GM23338 (cell line): ENCODE data around the gene AXIN1. TPM values are rescaled to one million over a fixed set of nuclear protein-coding genes. Genes with fewer than 3 reads are reported as not detected.

Source experiments
- ATAC-seq: fragments of 200-7000 bp; cut with Tn5 transposase; 3 replicates; pipeline ENCODE4 v1.9.1; 2020
- DNase-seq: peaks from one replicate; pipeline ENCODE4 v3.0.0-alpha.2; 2015; ENCODE audit warnings: low spot score
- H2AFZ ChIP-seq: fragments of 200-600 bp; sonication (generic); 2 replicates; pipeline ENCODE4 v1.8.0; 2016; ENCODE audit warnings: antibody characterized with exemption, mild to moderate bottlenecking, moderate library complexity
- H3F3A ChIP-seq: fragments of 200-600 bp; sonication (generic); replicated peaks from 2 replicates; pipeline ENCODE4 v1.8.0; 2017; ENCODE audit warnings: antibody characterized with exemption, mixed run types, low read depth
- H3K27ac ChIP-seq: fragments of 200-600 bp; sonication (generic); 2 replicates; pipeline ENCODE4 v1.6.1; 2016; ENCODE audit warnings: low read depth
- H3K27me3 ChIP-seq: fragments of 200-600 bp; sonication (generic); 2 replicates; pipeline ENCODE4 v1.8.0; 2016; ENCODE audit warnings: mild to moderate bottlenecking, mixed run types, moderate library complexity; ENCODE audit not compliant: insufficient read depth
- H3K36me3 ChIP-seq: fragments of 200-600 bp; sonication (generic); 2 replicates; pipeline ENCODE4 v1.8.0; 2016; ENCODE audit warnings: mild to moderate bottlenecking; ENCODE audit not compliant: insufficient read depth
- H3K4me1 ChIP-seq: fragments of 200-600 bp; sonication (generic); 2 replicates; pipeline ENCODE4 v1.8.0; 2016; ENCODE audit warnings: mild to moderate bottlenecking, moderate library complexity; ENCODE audit not compliant: insufficient read depth
- H3K4me2 ChIP-seq: fragments of 200-600 bp; sonication (generic); 2 replicates; pipeline ENCODE4 v1.7.1; 2017; ENCODE audit warnings: mixed run types
- H3K4me3 ChIP-seq: fragments of 200-600 bp; sonication (generic); 2 replicates; pipeline ENCODE4 v1.6.1; 2016; ENCODE audit warnings: mixed run types
- H3K79me2 ChIP-seq: fragments of 200-600 bp; sonication (generic); replicated peaks from 2 replicates; pipeline ENCODE4 v1.8.0; 2017; ENCODE audit warnings: mild to moderate bottlenecking; ENCODE audit not compliant: insufficient read depth
- H3K9me2 ChIP-seq: fragments of 200-600 bp; sonication (generic); 2 replicates; pipeline ENCODE4 v1.8.0; 2017; ENCODE audit not compliant: insufficient read depth
- H4K20me1 ChIP-seq: fragments of 200-600 bp; sonication (generic); replicated peaks from 2 replicates; pipeline ENCODE4 v1.8.0; 2017; ENCODE audit warnings: mild to moderate bottlenecking; ENCODE audit not compliant: insufficient read depth
- H3K27ac Mint-ChIP-seq: 2 replicates; pipeline ENCODE4 v1.8.0; 2020; ENCODE audit warnings: inconsistent platforms, mild to moderate bottlenecking, moderate library complexity, mixed read lengths
- H3K27me3 Mint-ChIP-seq: 3 replicates; pipeline ENCODE4 v1.8.0; 2022; ENCODE audit warnings: low read depth, mild to moderate bottlenecking, moderate library complexity, mixed read lengths, inconsistent platforms; ENCODE audit not compliant: insufficient read depth, poor library complexity
- H3K36me3 Mint-ChIP-seq: 3 replicates; pipeline ENCODE4 v1.8.0; 2021; ENCODE audit warnings: low read depth, mild to moderate bottlenecking, inconsistent platforms, moderate library complexity, mixed read lengths
- H3K4me1 Mint-ChIP-seq: 3 replicates; pipeline ENCODE4 v1.8.0; 2020; ENCODE audit warnings: mild to moderate bottlenecking, inconsistent platforms, mixed read lengths
- H3K4me3 Mint-ChIP-seq: 3 replicates; pipeline ENCODE4 v1.8.0; 2021; ENCODE audit warnings: moderate library complexity, mild to moderate bottlenecking, inconsistent platforms, mixed read lengths
- H3K9me3 Mint-ChIP-seq: 3 replicates; pipeline ENCODE4 v1.8.0; 2020; ENCODE audit warnings: moderate library complexity, mild to moderate bottlenecking, inconsistent platforms, mixed read lengths
- CREB1 ChIP-seq: fragments of 250-450 bp; sonication (Bioruptor Pico); IDR thresholded peaks from 2 replicates; pipeline ENCODE4 v1.5.0; 2020; ENCODE audit warnings: low read depth, mild to moderate bottlenecking, moderate library complexity
- EZH2 ChIP-seq: fragments of 200-600 bp; sonication (generic); IDR thresholded peaks from one replicate; pipeline ENCODE4 v1.8.0; 2017; ENCODE audit warnings: antibody characterized with exemption, mild to moderate bottlenecking, low read depth; ENCODE audit not compliant: unreplicated experiment
- EZH2phosphoT487 ChIP-seq: fragments of 200-600 bp; sonication (generic); IDR thresholded peaks from one replicate; pipeline ENCODE4 v1.8.1; 2018; ENCODE audit warnings: antibody characterized with exemption; ENCODE audit not compliant: unreplicated experiment
- JUNB ChIP-seq: IDR thresholded peaks from one replicate; pipeline ENCODE4 v1.6.1; 2016; ENCODE audit warnings: antibody characterized with exemption; ENCODE audit not compliant: unreplicated experiment
- NANOG ChIP-seq: IDR thresholded peaks from 2 replicates; pipeline ENCODE4 v1.6.1; 2016; ENCODE audit warnings: antibody characterized with exemption, borderline replicate concordance
- POLR2AphosphoS5 ChIP-seq: IDR thresholded peaks from 2 replicates; pipeline ENCODE4 v1.6.1; 2016; ENCODE audit warnings: antibody characterized with exemption, low read depth
- STAT1 ChIP-seq: IDR thresholded peaks from one replicate; pipeline ENCODE4 v1.6.1; 2016; ENCODE audit warnings: antibody characterized with exemption; ENCODE audit not compliant: unreplicated experiment
- ZNF114 ChIP-seq: fragments of 250-450 bp; sonication (Bioruptor Pico); IDR thresholded peaks from 2 replicates; pipeline ENCODE4 v1.5.0; 2020; ENCODE audit warnings: mild to moderate bottlenecking, moderate library complexity
- ZNF331 ChIP-seq: fragments of 250-450 bp; sonication (Bioruptor Pico); IDR thresholded peaks from 2 replicates; pipeline ENCODE4 v1.5.0; 2020; ENCODE audit warnings: low read depth, mild to moderate bottlenecking, moderate library complexity
- polyA plus RNA-seq: library from polyadenylated mRNA; unstranded; fragments of >200 nt; fragmentation: Nextera tagmentation; extraction: Ambion mirVana; gene quantifications from 2 replicates; pipeline ENCODE4 v1.2.1, GENCODE V29; 2016
- total RNA-seq: library from RNA; depleted of rRNA; stranded (reverse); fragments of >200 nt; shearing (Covaris generic); gene quantifications from 2 replicates; pipeline ENCODE4 v1.2.3, GENCODE V29; 2014
- TF ChIP-seq, protein P1 (sequence below): IDR thresholded peaks from 2 replicates; pipeline ENCODE4 v1.6.1; 2016; ENCODE audit warnings: antibody characterized with exemption
- TF ChIP-seq, protein P2 (sequence below): fragments of 250-450 bp; sonication (Bioruptor Pico); IDR thresholded peaks from 2 replicates; pipeline ENCODE4 v1.5.0; 2020; ENCODE audit warnings: mild to moderate bottlenecking, moderate library complexity
- TF ChIP-seq, protein P3 (sequence below), 2 experiments: fragments of 200-600 bp in 1 of 2; sonication (generic) in 1 of 2; conservative IDR thresholded peaks; 2 replicates each; pipeline versions ENCODE4 v1.5.1 to v1.6.1; 2016 to 2017; ENCODE audit warnings: antibody characterized with exemption in 2 of 2, low read depth in 2 of 2, mild to moderate bottlenecking in 2 of 2, moderate library complexity in 1 of 2
- TF ChIP-seq, protein P4 (sequence below): IDR thresholded peaks from one replicate; pipeline ENCODE4 v1.6.1; 2018; ENCODE audit warnings: antibody characterized with exemption; ENCODE audit not compliant: unreplicated experiment

Gene AXIN1
- total and polyA plus RNA-seq, 2 experiments from 2014 or later: 14.3 to 54.5 TPM

DNA sequence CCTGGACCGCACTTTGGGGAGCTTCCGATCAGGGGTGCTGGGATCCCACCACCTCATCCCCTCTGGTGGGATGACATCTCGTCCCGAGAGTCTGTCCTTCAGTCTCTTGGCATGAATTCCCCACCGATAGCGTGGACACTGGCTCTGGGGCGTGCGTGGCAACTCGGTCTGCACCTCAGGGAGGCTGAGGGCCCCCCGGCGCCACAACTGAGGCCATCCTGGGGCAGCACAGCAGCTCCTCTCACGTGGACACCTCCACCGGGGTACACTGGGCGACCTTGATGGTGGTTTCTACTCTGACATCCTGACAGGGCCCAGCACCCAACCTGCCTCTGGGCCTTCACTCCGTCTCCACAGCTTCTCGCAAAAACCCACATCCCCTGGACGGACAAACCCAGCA, 61.0 kb downstream of the AXIN1 start:
- ATAC-seq (no peak), DNase-seq (no peak)
- Histone ChIP-seq H3K4me2 (no peak overlapping the region), H3F3A (no peaks in the 10 kb centered on the region), H3K79me2 (no peaks in the 10 kb centered on the region), H3K4me3 (no peak overlapping the region), H3K4me1 (no peaks in the 10 kb centered on the region), H2AFZ (no peak overlapping the region), H3K9me2 (no peaks in the 10 kb centered on the region), H3K36me3 (no peaks in the 10 kb centered on the region; the same call in 1 of the 2 replicates), H3K27ac (no peak overlapping the region), H4K20me1 (no peaks in the 10 kb centered on the region), H3K27me3 (no peaks in the 10 kb centered on the region)
- no peaks in the 10 kb centered on the region for H3K27me3 Mint-ChIP-seq
- peaks cover 10% of the 10 kb centered on the region for H3K36me3 Mint-ChIP-seq
- H3K4me1 Mint-ChIP-seq: no peaks in the 10 kb centered on the region
- TF ChIP-seq EZH2 (no peak), STAT1 (no peak), ZNF114 (CRISPR knock-in tag) (no peak), EZH2phosphoT487 (no peak), CREB1 (no peak), POLR2AphosphoS5 (no peak), NANOG (no peak), JUNB (no peak), ZNF331 (CRISPR knock-in tag) (no peak)
- TF ChIP-seq, protein P1, sequence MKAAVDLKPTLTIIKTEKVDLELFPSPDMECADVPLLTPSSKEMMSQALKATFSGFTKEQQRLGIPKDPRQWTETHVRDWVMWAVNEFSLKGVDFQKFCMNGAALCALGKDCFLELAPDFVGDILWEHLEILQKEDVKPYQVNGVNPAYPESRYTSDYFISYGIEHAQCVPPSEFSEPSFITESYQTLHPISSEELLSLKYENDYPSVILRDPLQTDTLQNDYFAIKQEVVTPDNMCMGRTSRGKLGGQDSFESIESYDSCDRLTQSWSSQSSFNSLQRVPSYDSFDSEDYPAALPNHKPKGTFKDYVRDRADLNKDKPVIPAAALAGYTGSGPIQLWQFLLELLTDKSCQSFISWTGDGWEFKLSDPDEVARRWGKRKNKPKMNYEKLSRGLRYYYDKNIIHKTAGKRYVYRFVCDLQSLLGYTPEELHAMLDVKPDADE: no peak
- TF ChIP-seq, protein P2, sequence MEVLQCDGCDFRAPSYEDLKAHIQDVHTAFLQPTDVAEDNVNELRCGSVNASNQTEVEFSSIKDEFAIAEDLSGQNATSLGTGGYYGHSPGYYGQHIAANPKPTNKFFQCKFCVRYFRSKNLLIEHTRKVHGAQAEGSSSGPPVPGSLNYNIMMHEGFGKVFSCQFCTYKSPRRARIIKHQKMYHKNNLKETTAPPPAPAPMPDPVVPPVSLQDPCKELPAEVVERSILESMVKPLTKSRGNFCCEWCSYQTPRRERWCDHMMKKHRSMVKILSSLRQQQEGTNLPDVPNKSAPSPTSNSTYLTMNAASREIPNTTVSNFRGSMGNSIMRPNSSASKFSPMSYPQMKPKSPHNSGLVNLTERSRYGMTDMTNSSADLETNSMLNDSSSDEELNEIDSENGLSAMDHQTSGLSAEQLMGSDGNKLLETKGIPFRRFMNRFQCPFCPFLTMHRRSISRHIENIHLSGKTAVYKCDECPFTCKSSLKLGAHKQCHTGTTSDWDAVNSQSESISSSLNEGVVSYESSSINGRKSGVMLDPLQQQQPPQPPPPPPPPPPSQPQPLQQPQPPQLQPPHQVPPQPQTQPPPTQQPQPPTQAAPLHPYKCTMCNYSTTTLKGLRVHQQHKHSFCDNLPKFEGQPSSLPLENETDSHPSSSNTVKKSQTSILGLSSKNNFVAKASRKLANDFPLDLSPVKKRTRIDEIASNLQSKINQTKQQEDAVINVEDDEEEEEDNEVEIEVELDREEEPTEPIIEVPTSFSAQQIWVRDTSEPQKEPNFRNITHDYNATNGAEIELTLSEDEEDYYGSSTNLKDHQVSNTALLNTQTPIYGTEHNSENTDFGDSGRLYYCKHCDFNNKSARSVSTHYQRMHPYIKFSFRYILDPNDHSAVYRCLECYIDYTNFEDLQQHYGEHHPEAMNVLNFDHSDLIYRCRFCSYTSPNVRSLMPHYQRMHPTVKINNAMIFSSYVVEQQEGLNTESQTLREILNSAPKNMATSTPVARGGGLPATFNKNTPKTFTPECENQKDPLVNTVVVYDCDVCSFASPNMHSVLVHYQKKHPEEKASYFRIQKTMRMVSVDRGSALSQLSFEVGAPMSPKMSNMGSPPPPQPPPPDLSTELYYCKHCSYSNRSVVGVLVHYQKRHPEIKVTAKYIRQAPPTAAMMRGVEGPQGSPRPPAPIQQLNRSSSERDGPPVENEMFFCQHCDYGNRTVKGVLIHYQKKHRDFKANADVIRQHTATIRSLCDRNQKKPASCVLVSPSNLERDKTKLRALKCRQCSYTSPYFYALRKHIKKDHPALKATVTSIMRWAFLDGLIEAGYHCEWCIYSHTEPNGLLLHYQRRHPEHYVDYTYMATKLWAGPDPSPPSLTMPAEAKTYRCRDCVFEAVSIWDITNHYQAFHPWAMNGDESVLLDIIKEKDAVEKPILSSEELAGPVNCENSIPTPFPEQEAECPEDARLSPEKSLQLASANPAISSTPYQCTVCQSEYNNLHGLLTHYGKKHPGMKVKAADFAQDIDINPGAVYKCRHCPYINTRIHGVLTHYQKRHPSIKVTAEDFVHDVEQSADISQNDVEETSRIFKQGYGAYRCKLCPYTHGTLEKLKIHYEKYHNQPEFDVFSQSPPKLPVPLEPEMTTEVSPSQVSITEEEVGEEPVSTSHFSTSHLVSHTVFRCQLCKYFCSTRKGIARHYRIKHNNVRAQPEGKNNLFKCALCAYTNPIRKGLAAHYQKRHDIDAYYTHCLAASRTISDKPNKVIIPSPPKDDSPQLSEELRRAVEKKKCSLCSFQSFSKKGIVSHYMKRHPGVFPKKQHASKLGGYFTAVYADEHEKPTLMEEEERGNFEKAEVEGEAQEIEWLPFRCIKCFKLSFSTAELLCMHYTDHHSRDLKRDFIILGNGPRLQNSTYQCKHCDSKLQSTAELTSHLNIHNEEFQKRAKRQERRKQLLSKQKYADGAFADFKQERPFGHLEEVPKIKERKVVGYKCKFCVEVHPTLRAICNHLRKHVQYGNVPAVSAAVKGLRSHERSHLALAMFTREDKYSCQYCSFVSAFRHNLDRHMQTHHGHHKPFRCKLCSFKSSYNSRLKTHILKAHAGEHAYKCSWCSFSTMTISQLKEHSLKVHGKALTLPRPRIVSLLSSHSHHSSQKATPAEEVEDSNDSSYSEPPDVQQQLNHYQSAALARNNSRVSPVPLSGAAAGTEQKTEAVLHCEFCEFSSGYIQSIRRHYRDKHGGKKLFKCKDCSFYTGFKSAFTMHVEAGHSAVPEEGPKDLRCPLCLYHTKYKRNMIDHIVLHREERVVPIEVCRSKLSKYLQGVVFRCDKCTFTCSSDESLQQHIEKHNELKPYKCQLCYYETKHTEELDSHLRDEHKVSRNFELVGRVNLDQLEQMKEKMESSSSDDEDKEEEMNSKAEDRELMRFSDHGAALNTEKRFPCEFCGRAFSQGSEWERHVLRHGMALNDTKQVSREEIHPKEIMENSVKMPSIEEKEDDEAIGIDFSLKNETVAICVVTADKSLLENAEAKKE (CRISPR knock-in tag): no peak
- TF ChIP-seq, protein P3, sequence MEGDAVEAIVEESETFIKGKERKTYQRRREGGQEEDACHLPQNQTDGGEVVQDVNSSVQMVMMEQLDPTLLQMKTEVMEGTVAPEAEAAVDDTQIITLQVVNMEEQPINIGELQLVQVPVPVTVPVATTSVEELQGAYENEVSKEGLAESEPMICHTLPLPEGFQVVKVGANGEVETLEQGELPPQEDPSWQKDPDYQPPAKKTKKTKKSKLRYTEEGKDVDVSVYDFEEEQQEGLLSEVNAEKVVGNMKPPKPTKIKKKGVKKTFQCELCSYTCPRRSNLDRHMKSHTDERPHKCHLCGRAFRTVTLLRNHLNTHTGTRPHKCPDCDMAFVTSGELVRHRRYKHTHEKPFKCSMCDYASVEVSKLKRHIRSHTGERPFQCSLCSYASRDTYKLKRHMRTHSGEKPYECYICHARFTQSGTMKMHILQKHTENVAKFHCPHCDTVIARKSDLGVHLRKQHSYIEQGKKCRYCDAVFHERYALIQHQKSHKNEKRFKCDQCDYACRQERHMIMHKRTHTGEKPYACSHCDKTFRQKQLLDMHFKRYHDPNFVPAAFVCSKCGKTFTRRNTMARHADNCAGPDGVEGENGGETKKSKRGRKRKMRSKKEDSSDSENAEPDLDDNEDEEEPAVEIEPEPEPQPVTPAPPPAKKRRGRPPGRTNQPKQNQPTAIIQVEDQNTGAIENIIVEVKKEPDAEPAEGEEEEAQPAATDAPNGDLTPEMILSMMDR (conservative IDR thresholded peaks at IDR 0.05; ENCODE audit: low read depth in 2 of 2): no peak
- TF ChIP-seq, protein P4, sequence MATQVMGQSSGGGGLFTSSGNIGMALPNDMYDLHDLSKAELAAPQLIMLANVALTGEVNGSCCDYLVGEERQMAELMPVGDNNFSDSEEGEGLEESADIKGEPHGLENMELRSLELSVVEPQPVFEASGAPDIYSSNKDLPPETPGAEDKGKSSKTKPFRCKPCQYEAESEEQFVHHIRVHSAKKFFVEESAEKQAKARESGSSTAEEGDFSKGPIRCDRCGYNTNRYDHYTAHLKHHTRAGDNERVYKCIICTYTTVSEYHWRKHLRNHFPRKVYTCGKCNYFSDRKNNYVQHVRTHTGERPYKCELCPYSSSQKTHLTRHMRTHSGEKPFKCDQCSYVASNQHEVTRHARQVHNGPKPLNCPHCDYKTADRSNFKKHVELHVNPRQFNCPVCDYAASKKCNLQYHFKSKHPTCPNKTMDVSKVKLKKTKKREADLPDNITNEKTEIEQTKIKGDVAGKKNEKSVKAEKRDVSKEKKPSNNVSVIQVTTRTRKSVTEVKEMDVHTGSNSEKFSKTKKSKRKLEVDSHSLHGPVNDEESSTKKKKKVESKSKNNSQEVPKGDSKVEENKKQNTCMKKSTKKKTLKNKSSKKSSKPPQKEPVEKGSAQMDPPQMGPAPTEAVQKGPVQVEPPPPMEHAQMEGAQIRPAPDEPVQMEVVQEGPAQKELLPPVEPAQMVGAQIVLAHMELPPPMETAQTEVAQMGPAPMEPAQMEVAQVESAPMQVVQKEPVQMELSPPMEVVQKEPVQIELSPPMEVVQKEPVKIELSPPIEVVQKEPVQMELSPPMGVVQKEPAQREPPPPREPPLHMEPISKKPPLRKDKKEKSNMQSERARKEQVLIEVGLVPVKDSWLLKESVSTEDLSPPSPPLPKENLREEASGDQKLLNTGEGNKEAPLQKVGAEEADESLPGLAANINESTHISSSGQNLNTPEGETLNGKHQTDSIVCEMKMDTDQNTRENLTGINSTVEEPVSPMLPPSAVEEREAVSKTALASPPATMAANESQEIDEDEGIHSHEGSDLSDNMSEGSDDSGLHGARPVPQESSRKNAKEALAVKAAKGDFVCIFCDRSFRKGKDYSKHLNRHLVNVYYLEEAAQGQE: no peak
- H3K4me3 Mint-ChIP-seq: no peak overlapping the region
- H3K27ac Mint-ChIP-seq: no peak overlapping the region
- H3K9me3 Mint-ChIP-seq: no peaks in the 10 kb centered on the region; the same call in 2 of the 3 replicates
